ENCODE data around the gene CARMIL1.

DNA sequence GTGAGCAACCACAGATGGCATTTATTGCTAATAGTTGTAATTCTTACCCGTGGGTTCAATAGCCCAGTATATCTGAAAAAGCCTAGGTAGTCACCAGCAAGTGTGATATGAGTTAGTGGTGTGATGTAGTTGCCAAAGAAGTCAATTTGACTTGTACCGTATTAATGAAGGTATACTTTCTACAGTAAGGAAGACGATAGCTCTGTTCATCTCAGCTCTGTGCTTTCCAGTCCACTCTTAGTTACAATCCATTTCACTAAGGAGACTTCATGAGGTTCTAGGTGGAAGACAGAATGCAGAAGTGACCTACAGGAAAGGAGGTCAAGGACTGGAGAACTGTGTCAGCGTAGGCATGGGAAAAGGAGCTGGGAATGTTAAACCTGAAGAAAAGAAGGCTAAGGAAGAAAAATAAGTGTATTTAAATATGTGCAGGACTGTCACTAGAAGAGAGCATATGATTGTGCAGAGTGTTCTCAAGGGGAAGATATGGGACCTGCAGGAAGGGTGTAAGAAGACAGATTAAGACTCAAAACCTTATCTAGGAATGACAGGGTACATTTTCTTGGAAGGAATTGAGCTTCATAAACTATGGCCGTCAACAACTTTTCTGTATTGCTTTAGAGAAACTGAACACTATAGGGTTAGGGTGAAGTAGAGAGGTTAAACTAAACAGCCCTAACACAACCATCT lies 255.9 kb downstream of the CARMIL1 start:
- TF ChIP-seq, protein P1, sequence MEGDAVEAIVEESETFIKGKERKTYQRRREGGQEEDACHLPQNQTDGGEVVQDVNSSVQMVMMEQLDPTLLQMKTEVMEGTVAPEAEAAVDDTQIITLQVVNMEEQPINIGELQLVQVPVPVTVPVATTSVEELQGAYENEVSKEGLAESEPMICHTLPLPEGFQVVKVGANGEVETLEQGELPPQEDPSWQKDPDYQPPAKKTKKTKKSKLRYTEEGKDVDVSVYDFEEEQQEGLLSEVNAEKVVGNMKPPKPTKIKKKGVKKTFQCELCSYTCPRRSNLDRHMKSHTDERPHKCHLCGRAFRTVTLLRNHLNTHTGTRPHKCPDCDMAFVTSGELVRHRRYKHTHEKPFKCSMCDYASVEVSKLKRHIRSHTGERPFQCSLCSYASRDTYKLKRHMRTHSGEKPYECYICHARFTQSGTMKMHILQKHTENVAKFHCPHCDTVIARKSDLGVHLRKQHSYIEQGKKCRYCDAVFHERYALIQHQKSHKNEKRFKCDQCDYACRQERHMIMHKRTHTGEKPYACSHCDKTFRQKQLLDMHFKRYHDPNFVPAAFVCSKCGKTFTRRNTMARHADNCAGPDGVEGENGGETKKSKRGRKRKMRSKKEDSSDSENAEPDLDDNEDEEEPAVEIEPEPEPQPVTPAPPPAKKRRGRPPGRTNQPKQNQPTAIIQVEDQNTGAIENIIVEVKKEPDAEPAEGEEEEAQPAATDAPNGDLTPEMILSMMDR (IDR thresholded peaks at IDR 0.05 in 8 of 11, conservative IDR thresholded peaks at IDR 0.05 in 3 of 11), result no peak
- TF ChIP-seq POLR2AphosphoS5 (IDR thresholded peaks at IDR 0.05), result no peak
- no peak for TF ChIP-seq POLR2A (IDR thresholded peaks at IDR 0.05)

All from spleen (tissue), 7 donors.